MM.1S (cell line): ENCODE measurements around the gene DENND1A.

Experiments
- DNase-seq: peaks from one replicate; pipeline ENCODE4 v3.0.0-alpha.2; 2015
- H2AFZ ChIP-seq: fragments of 300-600 bp; sonication (generic); 2 replicates; pipeline ENCODE4 v1.6.0; 2016; ENCODE audit warnings: antibody characterized with exemption, low read length
- H3F3A ChIP-seq: fragments of 300-600 bp; sonication (generic); 2 replicates; pipeline ENCODE4 v1.6.1; 2016; ENCODE audit warnings: mild to moderate bottlenecking, antibody characterized with exemption, low read length, moderate library complexity, mixed read lengths; ENCODE audit not compliant: insufficient read depth
- H3K27ac ChIP-seq: fragments of 300-600 bp; sonication (generic); 2 replicates; pipeline ENCODE4 v1.5.1; 2016; ENCODE audit warnings: mild to moderate bottlenecking, low read length
- H3K27me3 ChIP-seq: fragments of 300-600 bp; sonication (generic); replicated peaks from 2 replicates; pipeline ENCODE4 v1.6.0; 2016; ENCODE audit warnings: low read length; ENCODE audit not compliant: insufficient read depth
- H3K36me3 ChIP-seq: fragments of 300-600 bp; sonication (generic); replicated peaks from 2 replicates; pipeline ENCODE4 v1.6.1; 2016; ENCODE audit warnings: mild to moderate bottlenecking, low read length, mixed read lengths; ENCODE audit not compliant: insufficient read depth
- H3K4me1 ChIP-seq: fragments of 300-600 bp; sonication (generic); 2 replicates; pipeline ENCODE4 v1.6.1; 2016; ENCODE audit warnings: low read length, mixed read lengths
- H3K4me2 ChIP-seq: fragments of 300-600 bp; sonication (generic); 2 replicates; pipeline ENCODE4 v1.6.0; 2016; ENCODE audit warnings: low read depth, low read length
- H3K4me3 ChIP-seq: fragments of 300-600 bp; sonication (generic); 2 replicates; pipeline ENCODE4 v1.5.1; 2016; ENCODE audit warnings: low read length, mixed read lengths
- H3K79me2 ChIP-seq: fragments of 300-600 bp; sonication (generic); 2 replicates; pipeline ENCODE4 v1.6.1; 2016; ENCODE audit warnings: mixed run types, low read length, mixed read lengths
- H3K9ac ChIP-seq: fragments of 300-600 bp; sonication (generic); 2 replicates; pipeline ENCODE4 v1.6.1; 2016; ENCODE audit warnings: low read length, mixed read lengths
- H3K9me2 ChIP-seq: fragments of 300-600 bp; sonication (generic); replicated peaks from 2 replicates; pipeline ENCODE4 v1.6.1; 2016; ENCODE audit warnings: mild to moderate bottlenecking, low read length, mixed read lengths; ENCODE audit not compliant: insufficient read depth
- H3K9me3 ChIP-seq: fragments of 300-600 bp; sonication (generic); replicated peaks from 2 replicates; pipeline ENCODE4 v1.6.1; 2016; ENCODE audit warnings: mild to moderate bottlenecking, low read length, mixed read lengths; ENCODE audit not compliant: insufficient read depth
- H4K20me1 ChIP-seq: fragments of 300-600 bp; sonication (generic); 2 replicates; pipeline ENCODE4 v1.6.1; 2016; ENCODE audit warnings: mild to moderate bottlenecking, low read length, moderate library complexity, mixed read lengths; ENCODE audit not compliant: insufficient read depth
- CTCF ChIP-seq: fragments of 300-600 bp; sonication (generic); IDR thresholded peaks from 2 replicates; pipeline ENCODE4 v1.5.1; 2016; ENCODE audit warnings: antibody characterized with exemption, low read length, mixed read lengths
- EZH2 ChIP-seq: fragments of 300-600 bp; sonication (generic); optimal IDR thresholded peaks from 2 replicates; pipeline ENCODE3; 2017; ENCODE audit warnings: low read depth, mild to moderate bottlenecking, antibody characterized with exemption, low read length, mixed read lengths
- EZH2phosphoT487 ChIP-seq: fragments of 300-600 bp; sonication (generic); IDR thresholded peaks from 2 replicates; pipeline ENCODE4 v1.6.1; 2018; ENCODE audit warnings: antibody characterized with exemption, low read length

Gene DENND1A

GRCh38 chr9:123500336-123500735, 429.6 kb downstream of the DENND1A start:
- no peak overlapping the region for H3K4me2 ChIP-seq
- no peaks in the 10 kb centered on the region for H3K27me3 ChIP-seq
- H4K20me1 ChIP-seq: no peaks in the 10 kb centered on the region
- no peaks in the 10 kb centered on the region for H3K79me2 ChIP-seq
- no peaks in the 10 kb centered on the region for H3K4me1 ChIP-seq
- no peak for DNase-seq
- H2AFZ ChIP-seq: no peak overlapping the region
- no peak overlapping the region for H3K4me3 ChIP-seq
- no peaks in the 10 kb centered on the region for H3K9me2 ChIP-seq
- TF ChIP-seq EZH2: no peak
- TF ChIP-seq CTCF: no peak
- no peak for TF ChIP-seq EZH2phosphoT487
- H3K36me3 ChIP-seq: no peaks in the 10 kb centered on the region
- H3F3A ChIP-seq: no peaks in the 10 kb centered on the region
- no peak overlapping the region for H3K9ac ChIP-seq
- no peak overlapping the region for H3K27ac ChIP-seq
- H3K9me3 ChIP-seq: no peaks in the 10 kb centered on the region

DNA sequence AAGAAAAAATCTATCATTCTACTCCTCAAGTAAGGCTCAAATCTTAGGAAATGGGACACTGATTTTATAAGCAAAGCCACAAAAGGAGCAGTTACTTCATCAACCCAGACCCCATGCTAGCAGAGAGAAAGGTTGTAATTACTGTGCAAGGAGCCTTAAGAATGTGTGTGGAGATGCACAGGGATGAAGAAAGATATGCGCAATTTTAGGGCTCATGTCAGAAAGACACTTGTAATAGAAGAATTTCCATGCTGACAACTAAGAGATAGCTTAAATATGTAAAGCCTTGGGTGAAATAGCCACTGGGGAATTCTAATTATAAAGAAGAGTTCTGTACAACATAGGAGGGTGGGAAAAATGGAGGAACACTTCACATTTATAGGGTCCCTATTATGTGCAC, 432.1 kb downstream of the DENND1A start:
- no peak overlapping the region for H3K4me3 ChIP-seq
- TF ChIP-seq EZH2phosphoT487: no peak
- H3F3A ChIP-seq: no peaks in the 10 kb centered on the region
- H3K4me1 ChIP-seq: no peaks in the 10 kb centered on the region
- no peaks in the 10 kb centered on the region for H3K79me2 ChIP-seq
- no peaks in the 10 kb centered on the region for H3K36me3 ChIP-seq
- no peaks in the 10 kb centered on the region for H4K20me1 ChIP-seq
- H3K9me3 ChIP-seq: no peaks in the 10 kb centered on the region
- DNase-seq: no peak
- H3K27me3 ChIP-seq: no peaks in the 10 kb centered on the region
- no peak overlapping the region for H3K4me2 ChIP-seq
- no peaks in the 10 kb centered on the region for H3K9me2 ChIP-seq
- H3K9ac ChIP-seq: no peak overlapping the region
- H3K27ac ChIP-seq: no peak overlapping the region
- no peak overlapping the region for H2AFZ ChIP-seq

GRCh38 chr9:123495731-123496130, 434.2 kb downstream of the DENND1A start:
- TF ChIP-seq CTCF (no peak), EZH2phosphoT487 (no peak), EZH2 (no peak)
- H4K20me1 ChIP-seq: no peaks in the 10 kb centered on the region

DNA sequence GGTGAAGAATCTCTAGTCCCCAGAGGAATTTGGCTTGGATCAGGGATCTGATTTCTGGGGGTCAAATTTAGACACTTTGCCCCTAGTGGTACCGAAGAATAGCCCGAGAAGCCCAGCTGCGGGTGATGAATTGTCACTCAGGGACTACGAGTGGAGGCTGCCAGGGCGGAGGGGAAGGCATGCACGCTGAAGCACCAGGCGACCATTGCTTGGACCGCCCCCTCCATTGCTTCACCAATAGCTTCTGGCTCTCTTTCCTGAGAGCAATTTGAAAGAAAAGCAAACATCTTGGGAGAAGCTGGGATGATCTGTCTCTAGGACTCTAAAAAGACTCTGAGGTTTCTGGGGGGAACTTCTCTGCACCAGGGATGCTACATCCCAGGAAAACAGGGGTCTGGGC, 436.3 kb downstream of the DENND1A start:
- Histone ChIP-seq H4K20me1 (no peaks in the 10 kb centered on the region), H3K4me3 (no peak overlapping the region), H3F3A (no peaks in the 10 kb centered on the region), H3K27ac (no peak overlapping the region), H3K9ac (no peak overlapping the region), H2AFZ (no peak overlapping the region), H3K79me2 (no peaks in the 10 kb centered on the region), H3K27me3 (no peaks in the 10 kb centered on the region), H3K9me3 (no peaks in the 10 kb centered on the region), H3K36me3 (no peaks in the 10 kb centered on the region), H3K9me2 (no peaks in the 10 kb centered on the region), H3K4me1 (no peaks in the 10 kb centered on the region), H3K4me2 (no peak overlapping the region)
- DNase-seq: no peak
- no peak for TF ChIP-seq EZH2phosphoT487
- TF ChIP-seq EZH2: no peak
- TF ChIP-seq CTCF: no peak

More at GRCh38 chr9:123495731-123496130, 434.2 kb downstream of the DENND1A start:
- H3K9me2 ChIP-seq: no peaks in the 10 kb centered on the region
- no peaks in the 10 kb centered on the region for H3K36me3 ChIP-seq
- no peak overlapping the region for H2AFZ ChIP-seq
- H3K9ac ChIP-seq: no peak overlapping the region
- no peaks in the 10 kb centered on the region for H3K79me2 ChIP-seq
- H3K4me3 ChIP-seq: no peak overlapping the region
- H3F3A ChIP-seq: no peaks in the 10 kb centered on the region
- no peak overlapping the region for H3K27ac ChIP-seq
- no peak overlapping the region for H3K4me2 ChIP-seq
- no peaks in the 10 kb centered on the region for H3K9me3 ChIP-seq
- H3K27me3 ChIP-seq: no peaks in the 10 kb centered on the region
- H3K4me1 ChIP-seq: no peaks in the 10 kb centered on the region
- DNase-seq: no peak
